ENCODE measurements around the gene LILRB3. TPM values are rescaled to one million over a fixed set of nuclear protein-coding genes. Genes with fewer than 3 reads are reported as not detected.
"Not testable (repeated sequence)": the region's sequence is repeated elsewhere in the genome, so short reads cannot be mapped to it uniquely, and the experiment has no call there.

The LILRB3 gene
- 0.50 TPM in 1 of 2 replicates, not detected in the other for total RNA-seq
- long read RNA-seq = 0 reads

DNA sequence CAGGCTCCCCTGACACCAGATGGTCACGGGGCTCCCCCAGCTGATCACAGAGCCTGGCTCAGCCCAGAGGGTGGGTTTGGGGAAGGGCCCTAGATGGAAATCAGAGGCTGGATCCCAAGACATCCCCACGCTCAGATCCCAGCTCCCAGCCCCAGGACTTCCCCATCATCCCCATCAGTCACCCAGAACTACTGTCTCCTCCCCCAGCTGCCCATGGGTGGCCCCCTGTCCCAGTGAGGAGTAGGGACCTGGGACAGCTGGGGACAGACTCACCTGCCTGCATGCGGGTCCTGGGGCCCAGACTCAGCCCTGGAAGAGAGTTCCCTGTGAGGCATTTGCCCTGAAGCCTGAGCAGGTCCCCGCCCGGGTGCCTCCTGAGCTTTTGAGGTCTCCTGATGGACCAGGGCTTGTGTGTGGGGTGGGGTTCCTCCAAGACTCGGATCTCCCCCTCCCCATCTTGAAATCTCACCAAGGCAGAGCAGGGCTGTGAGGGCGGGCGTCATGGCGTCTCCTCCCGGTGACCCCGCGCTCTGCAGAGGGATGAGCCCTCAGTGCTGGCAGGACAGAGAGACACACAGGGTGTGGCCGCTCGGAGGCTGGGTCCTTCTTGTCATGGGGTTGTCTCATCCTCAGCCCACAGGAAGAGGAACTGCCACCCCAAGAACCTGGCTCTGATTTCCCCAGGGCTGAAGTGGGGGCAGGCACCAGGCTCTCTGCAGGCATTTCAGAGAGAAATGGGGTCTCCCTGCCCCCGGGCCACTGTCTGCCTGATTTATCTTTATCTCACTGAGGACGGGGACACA, at the start of gene LILRB3:
Gene LILRB3, minus strand, starts transcription at position 534 of the 803 bp plus-strand sequence. Its CDS starts 31 bp downstream, at position 503.
- not testable (repeated sequence) for H3K4me3 Mint-ChIP-seq (ENCODE audit: low read depth); H3K27ac Mint-ChIP-seq; H3K4me1 Mint-ChIP-seq (ENCODE audit: low read depth); H3K9me3 Mint-ChIP-seq (ENCODE audit: low read depth); DNase-seq (ENCODE audit: low spot score, unreplicated experiment); H3K36me3 Mint-ChIP-seq (ENCODE audit: insufficient read depth)
- H3K27me3 Mint-ChIP-seq = peaks cover 31% of the 10 kb centered on the region

DNA sequence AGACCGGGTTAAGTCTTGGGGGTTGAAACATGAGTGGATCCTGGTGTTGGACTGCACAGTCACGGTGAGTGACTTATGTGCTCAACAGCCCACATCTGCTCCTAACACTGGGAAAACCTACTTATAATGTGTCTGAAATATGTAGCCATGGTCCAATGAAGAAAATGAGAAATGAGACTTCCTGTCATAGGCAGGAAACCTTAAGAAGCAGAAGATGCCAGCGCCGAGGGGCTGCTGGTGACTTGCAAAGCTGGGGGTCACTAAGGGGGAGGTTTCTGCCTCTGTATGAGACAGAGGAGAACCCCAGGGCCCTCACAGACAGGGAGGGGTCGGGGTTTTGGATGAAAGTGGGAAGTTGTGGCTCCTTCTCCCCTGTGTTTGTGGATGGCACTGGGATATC, 49.4 kb upstream of the LILRB3 start:
- H3K27me3 Mint-ChIP-seq = peaks cover 57% of the 10 kb centered on the region
- H3K27ac Mint-ChIP-seq; DNase-seq (ENCODE audit: low spot score, unreplicated experiment); H3K9me3 Mint-ChIP-seq (ENCODE audit: low read depth); H3K4me1 Mint-ChIP-seq (ENCODE audit: low read depth); H3K36me3 Mint-ChIP-seq (ENCODE audit: insufficient read depth); H3K4me3 Mint-ChIP-seq (ENCODE audit: low read depth): not testable (repeated sequence)

DNA sequence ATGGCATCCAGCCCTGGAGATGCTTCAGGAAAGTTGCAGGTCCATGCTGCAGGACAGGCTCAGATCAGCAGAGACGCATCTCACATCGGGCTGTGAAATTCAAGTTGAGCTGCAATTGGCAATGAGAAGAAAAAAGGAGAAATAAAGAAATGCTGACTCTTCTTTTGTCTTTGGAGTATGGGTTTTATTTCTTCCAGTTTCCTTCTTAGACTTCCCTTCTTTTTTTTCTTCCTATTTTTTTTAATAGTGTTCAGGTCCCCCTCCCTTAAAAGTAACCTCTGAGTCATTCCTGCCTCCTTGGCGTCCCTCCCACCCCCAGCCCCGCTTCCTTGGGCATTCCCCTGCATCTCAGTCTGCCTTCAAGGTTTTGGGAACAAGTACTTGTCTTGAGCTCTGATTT, 48.8 kb upstream of the LILRB3 start:
- H3K4me3 Mint-ChIP-seq (ENCODE audit: low read depth); H3K4me1 Mint-ChIP-seq (ENCODE audit: low read depth); DNase-seq (ENCODE audit: low spot score, unreplicated experiment); H3K9me3 Mint-ChIP-seq (ENCODE audit: low read depth); H3K36me3 Mint-ChIP-seq (ENCODE audit: insufficient read depth); H3K27ac Mint-ChIP-seq: not testable (repeated sequence)
- peaks cover 61% of the 10 kb centered on the region for H3K27me3 Mint-ChIP-seq

DNA sequence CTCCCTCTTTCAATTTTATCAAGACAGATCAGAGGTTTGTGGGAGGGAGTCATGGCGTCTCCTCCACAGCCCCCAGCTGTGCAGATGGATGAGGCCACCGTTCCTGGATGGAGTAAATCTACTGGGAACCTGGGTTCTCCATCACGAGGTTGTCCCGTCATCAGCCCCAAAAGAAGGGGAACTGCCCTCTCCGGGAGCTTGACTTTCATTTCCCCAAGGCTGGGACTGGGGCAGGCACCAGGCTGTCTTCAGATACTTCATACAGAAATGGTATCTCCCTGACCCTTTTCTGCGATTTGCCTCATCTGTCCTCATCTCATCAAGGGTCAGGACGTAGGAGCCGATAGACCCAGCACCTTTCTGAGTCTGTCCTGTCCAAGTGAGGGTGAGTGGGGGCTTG, 48.3 kb upstream of the LILRB3 start:
- no peak for DNase-seq (ENCODE audit: low spot score, unreplicated experiment)
- Mint-ChIP-seq H3K9me3 (ENCODE audit: low read depth) (no peaks in the 10 kb centered on the region), H3K27ac (no peak overlapping the region), H3K27me3 (peaks cover 59% of the 10 kb centered on the region), H3K4me1 (ENCODE audit: low read depth) (no peaks in the 10 kb centered on the region), H3K36me3 (ENCODE audit: insufficient read depth) (no peaks in the 10 kb centered on the region), H3K4me3 (ENCODE audit: low read depth) (no peak overlapping the region)
- TF ChIP-seq, protein P1, sequence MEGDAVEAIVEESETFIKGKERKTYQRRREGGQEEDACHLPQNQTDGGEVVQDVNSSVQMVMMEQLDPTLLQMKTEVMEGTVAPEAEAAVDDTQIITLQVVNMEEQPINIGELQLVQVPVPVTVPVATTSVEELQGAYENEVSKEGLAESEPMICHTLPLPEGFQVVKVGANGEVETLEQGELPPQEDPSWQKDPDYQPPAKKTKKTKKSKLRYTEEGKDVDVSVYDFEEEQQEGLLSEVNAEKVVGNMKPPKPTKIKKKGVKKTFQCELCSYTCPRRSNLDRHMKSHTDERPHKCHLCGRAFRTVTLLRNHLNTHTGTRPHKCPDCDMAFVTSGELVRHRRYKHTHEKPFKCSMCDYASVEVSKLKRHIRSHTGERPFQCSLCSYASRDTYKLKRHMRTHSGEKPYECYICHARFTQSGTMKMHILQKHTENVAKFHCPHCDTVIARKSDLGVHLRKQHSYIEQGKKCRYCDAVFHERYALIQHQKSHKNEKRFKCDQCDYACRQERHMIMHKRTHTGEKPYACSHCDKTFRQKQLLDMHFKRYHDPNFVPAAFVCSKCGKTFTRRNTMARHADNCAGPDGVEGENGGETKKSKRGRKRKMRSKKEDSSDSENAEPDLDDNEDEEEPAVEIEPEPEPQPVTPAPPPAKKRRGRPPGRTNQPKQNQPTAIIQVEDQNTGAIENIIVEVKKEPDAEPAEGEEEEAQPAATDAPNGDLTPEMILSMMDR (IDR thresholded peaks at IDR 0.05; ENCODE audit: unreplicated experiment) = no peak

DNA sequence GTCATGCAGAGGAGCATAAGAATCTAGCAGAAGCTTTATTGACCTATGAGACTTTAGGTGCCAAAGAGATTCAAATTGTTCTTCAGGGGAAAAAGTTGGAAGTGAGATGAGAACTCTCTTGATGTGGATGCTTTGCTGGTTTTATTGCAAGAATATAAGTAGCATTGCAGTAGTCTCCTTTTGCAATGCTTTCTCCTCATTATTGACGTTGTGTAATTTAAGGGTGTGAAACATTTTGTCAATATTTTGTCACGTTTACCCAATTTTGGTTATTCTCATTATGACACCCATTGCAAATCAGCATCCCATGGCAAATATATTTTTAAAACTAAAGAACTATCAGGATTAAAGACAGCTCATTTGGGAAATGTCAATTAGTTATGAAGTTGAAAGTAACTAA, 46.1 kb upstream of the LILRB3 start:
- Mint-ChIP-seq H3K9me3 (ENCODE audit: low read depth) (no peaks in the 10 kb centered on the region), H3K36me3 (ENCODE audit: insufficient read depth) (no peaks in the 10 kb centered on the region)

DNA sequence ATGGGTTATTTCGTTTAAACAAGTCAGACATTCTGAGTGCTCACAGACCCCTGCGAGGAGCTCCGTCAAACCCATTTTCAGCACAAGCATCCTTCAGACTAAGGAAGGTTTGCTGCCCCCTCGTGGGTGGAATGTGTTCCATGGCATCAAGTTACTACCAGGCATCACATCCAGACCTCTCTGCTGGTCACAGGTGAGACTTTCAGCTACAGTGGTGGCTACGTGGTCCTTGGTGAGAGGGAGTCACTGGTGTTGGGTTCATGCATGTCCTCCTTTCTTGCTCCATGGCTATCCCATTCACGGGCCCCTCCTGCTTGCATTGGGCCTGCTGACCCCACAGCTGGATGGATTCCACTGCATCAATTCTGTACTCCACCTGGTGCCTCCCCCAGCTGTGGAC, 43.3 kb upstream of the LILRB3 start:
- DNase-seq (ENCODE audit: low spot score, unreplicated experiment) = peak; percentile 82
- Mint-ChIP-seq H3K4me1 (ENCODE audit: low read depth) (no peaks in the 10 kb centered on the region), H3K27ac (no peak overlapping the region), H3K27me3 (peaks cover 51% of the 10 kb centered on the region), H3K4me3 (ENCODE audit: low read depth) (no peak overlapping the region), H3K9me3 (ENCODE audit: low read depth) (no peaks in the 10 kb centered on the region), H3K36me3 (ENCODE audit: insufficient read depth) (no peaks in the 10 kb centered on the region)
- TF ChIP-seq, protein P1 (IDR thresholded peaks at IDR 0.05; ENCODE audit: unreplicated experiment) = peak; percentile 91

More for the DNA sequence above, 46.1 kb upstream of the LILRB3 start:
- no peaks in the 10 kb centered on the region for H3K4me1 Mint-ChIP-seq (ENCODE audit: low read depth)
- H3K27me3 Mint-ChIP-seq = peaks cover 61% of the 10 kb centered on the region
- H3K27ac Mint-ChIP-seq = no peak overlapping the region
- no peak for DNase-seq (ENCODE audit: low spot score, unreplicated experiment)
- no peak overlapping the region for H3K4me3 Mint-ChIP-seq (ENCODE audit: low read depth)
- TF ChIP-seq, protein P1 (IDR thresholded peaks at IDR 0.05; ENCODE audit: unreplicated experiment) = no peak

DNA sequence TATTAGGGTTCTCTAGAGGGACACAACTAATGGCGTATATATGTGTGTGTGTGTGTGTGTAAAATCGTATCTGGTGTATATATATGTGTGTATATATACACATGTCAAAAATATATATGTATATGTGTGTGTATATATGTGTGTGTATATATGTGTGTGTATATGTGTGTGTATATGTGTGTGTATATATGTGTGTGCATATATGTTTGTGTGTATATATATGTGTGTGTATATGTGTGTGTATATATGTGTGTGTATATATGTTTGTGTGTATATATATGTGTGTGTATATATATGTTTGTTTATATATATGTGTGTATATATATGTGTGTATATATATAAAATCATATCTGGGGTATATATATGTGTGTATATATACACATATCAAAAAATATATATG, 39.7 kb upstream of the LILRB3 start:
- no peak for DNase-seq (ENCODE audit: low spot score, unreplicated experiment)
- no peak overlapping the region for H3K4me3 Mint-ChIP-seq (ENCODE audit: low read depth)
- H3K27me3 Mint-ChIP-seq = peaks cover 39% of the 10 kb centered on the region
- no peak overlapping the region for H3K27ac Mint-ChIP-seq
- no peaks in the 10 kb centered on the region for H3K4me1 Mint-ChIP-seq (ENCODE audit: low read depth)
- H3K36me3 Mint-ChIP-seq (ENCODE audit: insufficient read depth) = no peaks in the 10 kb centered on the region
- H3K9me3 Mint-ChIP-seq (ENCODE audit: low read depth) = no peaks in the 10 kb centered on the region
- TF ChIP-seq, protein P1 (IDR thresholded peaks at IDR 0.05; ENCODE audit: unreplicated experiment) = no peak

All from progenitor cell of endocrine pancreas (in vitro differentiated cells).